Lower leg skin (tissue), 3 donors: Measurements from ENCODE around the gene ZNF282.

Source experiments
- CTCF ChIP-seq, 3 donors: fragments of 450-650 bp; IDR thresholded peaks; one replicate each; pipeline ENCODE4 v1.5.1; 2016; ENCODE audit warnings: antibody characterized with exemption in 3 of 3, mild to moderate bottlenecking in 3 of 3, moderate library complexity in 2 of 3
- POLR2A ChIP-seq, 2 donors: fragments of 450-650 bp; IDR thresholded peaks; one replicate each; pipeline ENCODE4 v1.6.1; 2016 to 2017; ENCODE audit warnings: antibody characterized with exemption in 2 of 2, mild to moderate bottlenecking in 1 of 2, moderate library complexity in 1 of 2

- TF ChIP-seq CTCF (IDR thresholded peaks at IDR 0.05) (no peak), POLR2A (IDR thresholded peaks at IDR 0.05) (no peak)
Measured at GRCh38 chr7:149147752-149148653, 47.3 kb upstream of the ZNF282 start.
